22Rv1 (cell line): ENCODE data around the gene CRYBG1.

ENCODE experiments used
- H3K27ac ChIP-seq: fragments of 450-650 bp; 2 replicates; pipeline ENCODE4 v1.5.1; 2017
- CTCF ChIP-seq: fragments of 450-650 bp; IDR thresholded peaks from 2 replicates; pipeline ENCODE4 v1.5.1; 2017; ENCODE audit warnings: mild to moderate bottlenecking
- ZFX ChIP-seq: fragments of 450-650 bp; IDR thresholded peaks from 2 replicates; pipeline ENCODE4 v1.6.1; 2017; ENCODE audit warnings: antibody characterized with exemption, borderline replicate concordance

The CRYBG1 gene

DNA sequence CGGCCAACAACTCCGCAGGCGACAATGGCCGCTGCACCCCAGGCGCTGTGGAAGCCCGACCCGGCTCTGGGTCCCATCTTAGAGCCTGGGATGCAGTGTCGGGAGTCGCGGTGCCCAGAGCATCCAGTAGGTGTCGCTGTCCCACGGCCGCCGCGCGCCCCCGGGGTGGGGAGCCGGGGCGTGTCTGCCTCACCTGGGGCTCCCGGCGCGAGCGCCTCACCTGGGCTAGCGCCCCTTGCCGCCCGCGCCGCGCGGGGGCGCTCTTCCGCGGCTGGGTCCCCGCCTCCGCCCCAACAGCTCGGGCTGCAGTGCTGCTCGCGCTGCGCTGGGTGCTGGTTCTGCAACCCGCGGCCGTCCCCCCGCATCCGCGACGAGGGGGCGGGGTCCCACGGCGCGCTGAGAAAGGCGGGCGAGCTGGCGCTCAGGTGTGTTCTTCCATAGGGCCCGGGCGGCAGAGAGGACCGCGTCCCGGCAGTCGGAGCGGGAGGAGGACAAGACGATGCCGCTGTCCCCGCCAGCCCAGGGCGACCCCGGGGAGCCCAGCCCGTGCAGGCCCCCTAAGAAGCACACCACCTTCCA, at the start of gene CRYBG1:
Gene CRYBG1, plus strand, starts transcription at position 308 of the 579 bp plus-strand sequence. Its CDS starts 192 bp downstream, at position 500.
- peak within 1 kb of the TSS; percentile 5; the same call in 1 of the 2 replicates for H3K27ac ChIP-seq
- TF ChIP-seq ZFX (no peak), CTCF (peak; percentile 100)

GRCh38 chr6:106315765-106316374, 44.6 kb upstream of the CRYBG1 start:
- H3K27ac ChIP-seq: no peak overlapping the region

GRCh38 chr6:106316375-106316766, 44.1 kb upstream of the CRYBG1 start:
- no peak for TF ChIP-seq ZFX
- no peak for TF ChIP-seq CTCF

More at GRCh38 chr6:106315765-106316374, 44.6 kb upstream of the CRYBG1 start:
- no peak for TF ChIP-seq ZFX
- no peak for TF ChIP-seq CTCF

DNA sequence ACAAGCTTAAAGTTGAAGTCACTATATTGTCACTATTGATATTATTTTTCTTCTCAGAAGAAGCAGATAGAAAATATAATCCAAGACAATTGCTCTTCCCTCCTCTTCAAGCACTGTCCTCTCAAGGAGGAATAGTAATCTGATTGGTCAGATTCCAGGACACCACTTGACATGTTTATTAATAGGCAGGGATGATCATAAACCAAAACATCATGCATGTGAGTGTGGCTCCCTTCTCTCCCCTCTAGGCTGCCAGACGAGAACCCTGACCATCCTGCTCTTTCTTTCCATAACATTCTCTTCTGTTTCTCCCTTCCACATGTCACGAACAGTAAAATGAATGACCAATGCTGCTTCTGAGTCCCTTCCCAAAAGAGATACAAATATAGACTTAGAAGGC, 42.5 kb upstream of the CRYBG1 start:
- H3K27ac ChIP-seq: peak overlapping the region; percentile 2
- TF ChIP-seq CTCF (no peak), ZFX (no peak)

More at GRCh38 chr6:106316375-106316766, 44.1 kb upstream of the CRYBG1 start:
- H3K27ac ChIP-seq: no peak overlapping the region

DNA sequence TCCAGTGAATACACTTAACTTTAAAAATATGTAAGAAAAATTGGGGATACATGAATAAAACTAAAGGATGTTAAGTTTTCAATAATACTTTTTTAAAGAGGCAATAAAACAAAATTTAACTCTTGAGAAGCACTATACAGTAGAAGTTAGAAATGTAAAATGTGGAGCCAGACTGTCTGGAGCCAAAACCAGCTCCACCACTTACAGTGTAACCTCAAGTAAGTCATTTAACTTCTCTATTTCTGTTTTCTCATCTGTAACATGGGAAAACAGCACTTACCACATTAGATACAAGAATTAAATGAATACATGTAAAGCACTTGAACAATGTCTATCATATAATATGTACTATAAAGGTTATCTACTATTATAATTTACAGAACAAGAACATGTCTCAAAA, 41.7 kb upstream of the CRYBG1 start:
- TF ChIP-seq CTCF: no peak
- no peak for TF ChIP-seq ZFX

GRCh38 chr6:106321940-106322339, 38.6 kb upstream of the CRYBG1 start:
- no peak overlapping the region for H3K27ac ChIP-seq
- TF ChIP-seq CTCF (no peak), ZFX (no peak)

More for the DNA sequence above, 41.7 kb upstream of the CRYBG1 start:
- H3K27ac ChIP-seq: peak overlapping the region; percentile 2

GRCh38 chr6:106324726-106325335, 35.7 kb upstream of the CRYBG1 start:
- TF ChIP-seq CTCF (no peak), ZFX (no peak)
- H3K27ac ChIP-seq: peak overlapping the region; percentile 98
